ENCODE data around the gene AFG1L. TPM values are rescaled to one million over a fixed set of nuclear protein-coding genes. Genes with fewer than 3 reads are reported as not detected.

The AFG1L gene
- total RNA-seq, 1 donor from 2014 or later: 9.3 TPM

DNA sequence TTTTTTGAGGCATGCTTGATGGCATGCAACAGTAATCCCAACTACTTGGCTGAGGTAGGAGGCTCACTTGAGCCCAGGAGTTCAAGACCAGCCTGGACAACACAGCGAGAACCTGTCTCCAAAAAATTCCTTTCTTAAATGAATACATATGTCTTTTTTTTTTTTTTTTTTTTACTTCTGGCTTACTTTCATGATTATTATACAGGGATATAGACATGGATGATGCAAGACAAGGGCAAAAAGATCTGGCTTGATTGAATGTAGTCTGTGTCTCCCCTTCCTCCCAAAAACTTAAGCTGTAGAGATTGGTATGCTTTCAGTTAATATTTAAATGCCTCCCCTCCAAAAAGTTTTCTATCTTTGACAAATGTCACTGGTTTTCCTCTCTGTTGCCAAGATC, 41.6 kb upstream of the AFG1L start:
- Mint-ChIP-seq H3K36me3 (peaks cover 8% of the 10 kb centered on the region), H3K27me3 (ENCODE audit: low read depth) (no peaks in the 10 kb centered on the region), H3K9me3 (no peaks in the 10 kb centered on the region), H3K4me1 (peaks cover 26% of the 10 kb centered on the region), H3K4me3 (no peak overlapping the region), H3K27ac (no peak overlapping the region)
- DNase-seq (ENCODE audit: low spot score in 2 of 2, unreplicated experiment in 2 of 2): no peak
- TF ChIP-seq, protein P1, sequence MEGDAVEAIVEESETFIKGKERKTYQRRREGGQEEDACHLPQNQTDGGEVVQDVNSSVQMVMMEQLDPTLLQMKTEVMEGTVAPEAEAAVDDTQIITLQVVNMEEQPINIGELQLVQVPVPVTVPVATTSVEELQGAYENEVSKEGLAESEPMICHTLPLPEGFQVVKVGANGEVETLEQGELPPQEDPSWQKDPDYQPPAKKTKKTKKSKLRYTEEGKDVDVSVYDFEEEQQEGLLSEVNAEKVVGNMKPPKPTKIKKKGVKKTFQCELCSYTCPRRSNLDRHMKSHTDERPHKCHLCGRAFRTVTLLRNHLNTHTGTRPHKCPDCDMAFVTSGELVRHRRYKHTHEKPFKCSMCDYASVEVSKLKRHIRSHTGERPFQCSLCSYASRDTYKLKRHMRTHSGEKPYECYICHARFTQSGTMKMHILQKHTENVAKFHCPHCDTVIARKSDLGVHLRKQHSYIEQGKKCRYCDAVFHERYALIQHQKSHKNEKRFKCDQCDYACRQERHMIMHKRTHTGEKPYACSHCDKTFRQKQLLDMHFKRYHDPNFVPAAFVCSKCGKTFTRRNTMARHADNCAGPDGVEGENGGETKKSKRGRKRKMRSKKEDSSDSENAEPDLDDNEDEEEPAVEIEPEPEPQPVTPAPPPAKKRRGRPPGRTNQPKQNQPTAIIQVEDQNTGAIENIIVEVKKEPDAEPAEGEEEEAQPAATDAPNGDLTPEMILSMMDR (IDR thresholded peaks at IDR 0.05; ENCODE audit: unreplicated experiment): no peak

DNA sequence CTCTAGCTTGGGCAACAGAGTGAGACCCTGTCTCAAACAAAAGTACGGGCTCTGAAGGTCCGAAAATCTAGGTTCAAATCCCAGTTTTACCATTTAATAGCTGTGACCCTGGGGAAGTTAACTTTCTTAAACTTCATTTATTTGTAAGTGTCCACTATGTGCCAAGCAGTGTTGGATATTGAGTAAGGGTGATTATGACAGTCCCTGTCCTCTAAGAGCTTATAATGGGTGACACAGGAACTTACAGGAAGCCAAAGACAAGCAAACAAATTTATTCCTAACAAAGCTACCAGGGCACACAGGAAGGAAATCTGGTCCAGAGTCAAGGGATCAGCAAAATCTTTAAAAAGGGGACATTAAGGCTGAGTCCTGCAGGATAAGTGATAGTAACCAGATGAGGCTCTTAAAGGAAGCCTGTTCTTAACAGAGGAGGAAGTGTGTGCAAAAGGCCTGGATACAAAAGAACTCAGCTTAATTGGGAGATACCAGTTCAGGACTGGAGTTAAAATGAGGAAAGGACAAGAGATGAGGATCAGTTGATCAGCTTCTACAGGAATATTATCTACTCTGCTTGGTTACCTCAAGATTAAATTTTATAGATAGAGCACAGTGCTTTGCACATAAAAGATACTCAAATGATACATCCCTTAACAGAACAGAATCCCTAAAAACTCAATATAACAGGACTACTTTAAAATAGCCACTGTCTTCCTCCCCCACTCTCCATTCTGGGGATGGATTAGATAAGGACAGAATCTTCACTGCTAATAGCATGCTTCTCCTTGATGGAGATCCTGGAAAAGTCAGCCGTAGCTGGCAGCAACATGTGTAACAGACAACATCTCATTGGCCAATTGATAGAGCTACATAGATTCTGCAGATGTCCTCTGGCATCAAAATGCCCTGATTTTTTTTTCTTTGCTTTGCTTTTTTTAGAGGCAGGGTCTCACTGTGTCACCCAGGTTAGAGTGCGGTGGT, 40.1 kb upstream of the AFG1L start:
- no peak overlapping the region for H3K27ac Mint-ChIP-seq
- no peaks in the 10 kb centered on the region for H3K9me3 Mint-ChIP-seq
- H3K27me3 Mint-ChIP-seq (ENCODE audit: low read depth): no peaks in the 10 kb centered on the region
- peaks cover 8% of the 10 kb centered on the region for H3K36me3 Mint-ChIP-seq
- no peak overlapping the region for H3K4me3 Mint-ChIP-seq
- peaks cover 26% of the 10 kb centered on the region for H3K4me1 Mint-ChIP-seq
- DNase-seq (ENCODE audit: low spot score in 2 of 2, unreplicated experiment in 2 of 2): no peak
- TF ChIP-seq, protein P1 (IDR thresholded peaks at IDR 0.05; ENCODE audit: unreplicated experiment): no peak

DNA sequence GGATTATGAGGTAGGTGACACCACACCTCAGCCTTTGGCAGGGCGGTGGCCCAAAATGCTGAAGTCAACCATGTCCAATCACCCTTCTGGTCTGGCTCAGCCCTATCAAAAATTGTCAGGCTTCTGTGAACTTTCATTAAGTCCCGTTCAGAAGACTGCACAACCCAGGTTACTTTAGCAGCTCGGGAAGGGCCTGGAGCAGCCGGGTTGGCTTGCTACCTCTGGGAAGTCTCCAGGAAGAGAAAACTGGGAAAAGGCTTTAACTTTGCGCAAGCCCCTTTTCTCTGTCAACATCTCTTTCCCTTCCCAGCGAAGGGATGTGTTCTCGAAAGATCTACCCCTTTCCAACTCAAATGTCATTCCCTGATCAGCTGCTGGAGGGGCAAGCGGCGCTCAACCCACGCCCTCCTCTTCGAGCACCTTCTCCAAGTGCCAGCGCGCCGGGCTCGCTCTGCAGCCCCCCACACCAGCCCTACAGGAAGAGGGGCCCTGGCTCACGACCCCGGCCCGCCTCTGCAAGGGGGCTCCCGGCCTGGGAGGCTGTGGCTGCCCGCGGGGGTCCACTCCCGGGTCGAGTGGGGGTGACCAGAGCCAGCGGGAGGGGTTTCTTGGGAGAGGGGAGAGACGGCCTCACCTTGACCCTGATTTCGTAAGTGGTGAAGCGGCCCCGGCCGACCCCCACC, 34.6 kb upstream of the AFG1L start:
- DNase-seq (ENCODE audit: low spot score in 2 of 2, unreplicated experiment in 2 of 2): peak in 1 of 2 experiments; percentile 33
- Mint-ChIP-seq H3K27me3 (ENCODE audit: low read depth) (no peaks in the 10 kb centered on the region), H3K36me3 (no peaks in the 10 kb centered on the region), H3K4me1 (peaks cover 16% of the 10 kb centered on the region), H3K27ac (peak overlapping the region; percentile 89), H3K4me3 (peak overlapping the region; percentile 86), H3K9me3 (no peaks in the 10 kb centered on the region)
- TF ChIP-seq, protein P1 (IDR thresholded peaks at IDR 0.05; ENCODE audit: unreplicated experiment): no peak

DNA sequence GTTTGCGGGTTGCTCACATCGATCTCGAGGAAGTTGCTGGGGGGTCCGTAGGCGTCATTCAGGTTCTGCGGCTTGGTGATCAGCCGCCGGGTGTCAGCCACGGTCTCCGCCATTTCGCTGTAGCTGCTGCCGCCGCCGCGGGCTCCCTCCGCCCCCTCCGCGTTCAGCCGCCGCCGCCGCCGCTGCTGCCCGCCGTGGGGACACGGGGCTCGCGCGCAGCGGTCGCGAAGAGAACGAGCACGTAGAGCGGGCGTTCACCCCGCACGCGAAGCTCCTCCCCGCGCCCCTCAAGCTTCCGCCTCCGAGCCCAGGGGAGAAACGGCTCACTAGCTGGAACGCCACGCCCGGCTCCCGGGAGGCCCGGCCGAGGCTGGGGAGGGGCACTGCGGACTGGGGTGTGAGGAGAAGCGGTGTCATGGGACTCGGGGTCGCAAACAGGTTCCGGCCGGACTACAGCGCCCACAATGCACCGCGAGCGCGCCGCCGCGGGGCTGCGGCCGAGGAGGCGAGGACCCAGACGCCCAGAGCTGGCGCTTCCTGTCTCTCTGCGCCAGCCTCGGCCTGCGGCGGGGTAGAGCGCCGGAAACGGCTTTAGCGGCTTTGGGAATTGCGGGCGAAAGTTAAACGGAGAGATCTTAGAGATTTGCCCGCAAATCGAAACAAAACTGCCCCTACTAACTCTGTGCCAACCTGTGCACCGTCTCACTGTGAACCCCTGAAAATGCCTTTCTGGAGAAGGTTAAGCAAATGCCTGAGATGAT, 33.9 kb upstream of the AFG1L start, which contains the start of gene SNX3:
Gene SNX3 (minus strand): TSS at position 232 of the 761 bp plus-strand sequence. CDS start 119 bp downstream, at position 113.
- Mint-ChIP-seq H3K27me3 (ENCODE audit: low read depth) (no peaks in the 10 kb centered on the region), H3K9me3 (no peaks in the 10 kb centered on the region), H3K4me3 (peak within 1 kb of the TSS; percentile 86), H3K27ac (peak within 1 kb of the TSS; percentile 98), H3K4me1 (peaks cover 16% of the 10 kb centered on the region), H3K36me3 (no peaks in the 10 kb centered on the region)
- DNase-seq (ENCODE audit: low spot score in 2 of 2, unreplicated experiment in 2 of 2): peak; percentile 87 to 94
- TF ChIP-seq, protein P1 (IDR thresholded peaks at IDR 0.05; ENCODE audit: unreplicated experiment): no peak

DNA sequence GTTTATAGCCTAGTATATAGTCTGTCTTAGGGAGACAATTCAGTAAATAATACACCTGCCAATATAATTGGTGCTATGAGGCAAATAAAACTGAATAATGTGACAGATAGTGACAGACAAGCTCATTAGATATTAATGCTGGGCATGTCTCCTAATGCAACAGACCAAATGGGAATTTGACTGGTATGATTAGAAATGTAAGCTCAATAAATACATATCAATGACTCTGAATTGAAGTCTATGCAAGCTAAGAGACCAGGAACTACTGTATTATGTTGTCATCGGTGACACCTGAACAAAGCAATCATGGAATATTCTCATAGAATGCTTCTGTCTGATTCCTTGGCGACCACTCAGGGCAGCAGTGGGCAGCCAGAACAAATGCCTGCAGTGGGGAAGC, 31.5 kb upstream of the AFG1L start:
- TF ChIP-seq, protein P1 (IDR thresholded peaks at IDR 0.05; ENCODE audit: unreplicated experiment): no peak
- H3K4me3 Mint-ChIP-seq: no peak overlapping the region
- H3K27me3 Mint-ChIP-seq (ENCODE audit: low read depth): no peaks in the 10 kb centered on the region

More for the DNA sequence above, 31.5 kb upstream of the AFG1L start:
- H3K4me1 Mint-ChIP-seq: peaks cover 11% of the 10 kb centered on the region
- no peaks in the 10 kb centered on the region for H3K36me3 Mint-ChIP-seq
- H3K27ac Mint-ChIP-seq: no peak overlapping the region
- H3K9me3 Mint-ChIP-seq: no peaks in the 10 kb centered on the region
- no peak for DNase-seq (ENCODE audit: low spot score in 2 of 2, unreplicated experiment in 2 of 2)

All from mesothelial cell of epicardium (in vitro differentiated cells).